Right lobe of liver (tissue), 6 donors: ENCODE results near the gene TMEM50B. TPM values are rescaled to one million over a fixed set of nuclear protein-coding genes. Genes with fewer than 3 reads are reported as not detected.
"Not testable (repeated sequence)": the region's sequence is repeated elsewhere in the genome, so short reads cannot be mapped to it uniquely, and the experiment has no call there.

Source experiments
- ATAC-seq, 4 donors: fragments of 200-7000 bp; cut with Tn5 transposase; one replicate each; pipeline ENCODE4 v1.9.1; 2020; ENCODE audit warnings: mild to moderate bottlenecking in 4 of 4, moderate library complexity in 4 of 4
- DNase-seq, 3 donors: peaks; one replicate each; pipeline ENCODE4 v3.0.0-alpha.2; 2020
- H3K27ac ChIP-seq, 3 donors: fragments of 200-600 bp; one replicate each; pipeline ENCODE4 v1.8.0; 2022
- H3K27me3 ChIP-seq, 2 donors: fragments of 200-600 bp; one replicate each; pipeline ENCODE4 v1.8.0; 2022
- H3K36me3 ChIP-seq, 4 donors: fragments of 200-600 bp; sonication (generic) in 1 of 4; one replicate each; pipeline versions ENCODE4 v1.5.1 to v1.8.0; 2017 to 2022; ENCODE audit warnings: control low read depth in 1 of 4
- H3K4me1 ChIP-seq, 4 donors: fragments of 200-600 bp; sonication (generic) in 1 of 4; one replicate each; pipeline versions ENCODE4 v1.5.1 to v1.8.0; 2017 to 2022; ENCODE audit warnings: control low read depth in 1 of 4
- H3K4me3 ChIP-seq, 3 donors: fragments of 200-600 bp; one replicate each; pipeline ENCODE4 v1.8.0; 2022
- H3K9me3 ChIP-seq, 4 donors: fragments of 200-600 bp; sonication (generic) in 1 of 4; one replicate each; pipeline versions ENCODE4 v1.5.1 to v1.8.0; 2017 to 2022; ENCODE audit warnings: control low read depth in 1 of 4
- CTCF ChIP-seq, 4 donors: fragments of 200-600 bp in 3 of 4; fragments of 450-650 bp in 1 of 4; IDR thresholded peaks; one replicate each; pipeline versions ENCODE4 v1.5.1 to v1.8.0; 2016 to 2022; ENCODE audit warnings: antibody characterized with exemption in 4 of 4, mild to moderate bottlenecking in 2 of 4
- POLR2A ChIP-seq: fragments of 450-650 bp; IDR thresholded peaks from one replicate; pipeline ENCODE4 v1.6.1; 2017; ENCODE audit warnings: antibody characterized with exemption, mild to moderate bottlenecking
- WGBS: methylation state at CpG from one replicate; pipeline ENCODE4 v1.1.6; 2018; ENCODE audit warnings: low coverage, low lambda C conversion rate; ENCODE audit not compliant: insufficient coverage; ENCODE audit errors: missing lambda C conversion rate; 5-methylcytosine and 5-hydroxymethylcytosine counted together
- intact Hi-C, 2 donors: fragments of 100-400 bp; cut with DNase I; formaldehyde crosslinking; loops; one replicate each; pipeline versions ENCODE4 v1.11.2 to v1.14.1; 2022
- total RNA-seq, 6 experiments: library from RNA; depleted of rRNA in 2 of 6; stranded (reverse); fragments of >200 nt in 2 of 6; fragmentation: NEBNext Ultra II Directional in 3 of 6; extraction: Animal tissue kit (Norgen Biotek cat#: 25700) in 3 of 6; gene quantifications; one replicate each; pipeline versions ENCODE4 v1.1.0 to v1.2.4, GENCODE V29; 2016 to 2023
- donor health status: DM: no; HTN: yes; CAD: no.
- donor health status: DM: no; HTN: no; CAD: no.
- donor health status: DM: no; HTN: no; CAD: no.
- donor health status: DM: no; HTN: yes; CAD: no.
- donor health status: DM: no; HTN: yes; CAD: no.

The TMEM50B gene
- total RNA-seq, 6 experiments from 2014 or later, result 13.0 to 35.4 (median 20.2) TPM

GRCh38 chr21:33477066-33477465, 2.7 kb downstream of the TMEM50B start:
- Histone ChIP-seq H3K27me3 (no peaks in the 10 kb centered on the region), H3K4me3 (no peak overlapping the region), H3K36me3 (no peaks in the 10 kb centered on the region), H3K27ac (no peak overlapping the region), H3K9me3 (no peaks in the 10 kb centered on the region), H3K4me1 (peaks cover 0 to 12% (median 0%) of the 10 kb centered on the region in 4 donors)
- 98% methylated on average over 5 of the region's 7 CpGs for WGBS
- DNase-seq (peak in 1 of 3 donors; percentile 16), ATAC-seq (no peak)
- intact Hi-C loops, result no loop called here
- TF ChIP-seq POLR2A (no peak), CTCF (IDR thresholded peaks at IDR 0.05) (no peak)

GRCh38 chr21:33473344-33473743, 6.4 kb downstream of the TMEM50B start:
- DNase-seq (no peak), ATAC-seq (no peak)
- Histone ChIP-seq H3K9me3 (no peaks in the 10 kb centered on the region), H3K36me3 (no peaks in the 10 kb centered on the region), H3K27ac (no peak overlapping the region), H3K4me3 (no peak overlapping the region), H3K27me3 (no peaks in the 10 kb centered on the region), H3K4me1 (peaks cover 0 to 5% (median 0%) of the 10 kb centered on the region in 4 donors)
- intact Hi-C loops, result no loop called here
- TF ChIP-seq CTCF (IDR thresholded peaks at IDR 0.05) (no peak), POLR2A (no peak)
- 100% methylated on average over 2 of the region's 3 CpGs for WGBS

GRCh38 chr21:33470701-33471100, 9.1 kb downstream of the TMEM50B start:
- ATAC-seq (no peak), DNase-seq (no peak)
- intact Hi-C loops, result no loop called here
- peaks cover 0 to 14% (median 0%) of the 10 kb centered on the region in 4 donors for H3K36me3 ChIP-seq
- H3K4me3 ChIP-seq, result no peak overlapping the region
- no peaks in the 10 kb centered on the region for H3K27me3 ChIP-seq
- no peaks in the 10 kb centered on the region for H3K4me1 ChIP-seq
- 89% methylated on average over 1 of the region's 2 CpGs for WGBS
- H3K9me3 ChIP-seq, result no peaks in the 10 kb centered on the region
- TF ChIP-seq POLR2A (no peak), CTCF (IDR thresholded peaks at IDR 0.05) (no peak)
- H3K27ac ChIP-seq, result no peak overlapping the region

- H3K4me3 ChIP-seq, intact Hi-C loops, DNase-seq, H3K4me1 ChIP-seq, H3K9me3 ChIP-seq, H3K27ac ChIP-seq, H3K27me3 ChIP-seq, ATAC-seq: not testable (repeated sequence)
- peaks cover 0 to 22% (median 0%) of the 10 kb centered on the region in 4 donors for H3K36me3 ChIP-seq
- WGBS, result 91% methylated on average over 4 of the region's 4 CpGs
Measured at GRCh38 chr21:33469183-33469582, 10.6 kb downstream of the TMEM50B start.

- Histone ChIP-seq H3K4me3 (peak overlapping the region in 1 of 3 donors; percentile 1), H3K36me3 (peaks cover 0 to 46% (median 4%) of the 10 kb centered on the region in 4 donors), H3K27me3 (no peaks in the 10 kb centered on the region), H3K9me3 (no peaks in the 10 kb centered on the region), H3K4me1 (peaks cover 0 to 15% (median 7%) of the 10 kb centered on the region in 4 donors), H3K27ac (peak overlapping the region in 2 of 3 donors; percentile 6 to 14)
- ATAC-seq, result peak; percentile 48 to 83 (median 66)
- WGBS, result 48% methylated on average over 5 of the region's 5 CpGs
- no peak for TF ChIP-seq CTCF (IDR thresholded peaks at IDR 0.05)
- no peak for TF ChIP-seq POLR2A
- DNase-seq, result peak in 1 of 3 donors; percentile 33
- intact Hi-C loops, result no loop called here
Measured at GRCh38 chr21:33461538-33462250, 18.1 kb downstream of the TMEM50B start.
